NCI-H2196 (cell line): ENCODE measurements around the gene GCDH.
"Not testable (repeated sequence)": the region's sequence is repeated elsewhere in the genome, so short reads cannot be mapped to it uniquely, and the experiment has no call there.

ENCODE experiments used
- DNase-seq: peaks from one replicate; lab custom pipeline; 2025; ENCODE audit not compliant: unreplicated experiment; lab: John Stamatoyannopoulos, UW

The GCDH gene

GRCh38 chr19:12899891-12900518, 9.0 kb downstream of the GCDH start:
- DNase-seq: no peak

- DNase-seq: no peak
Measured at GRCh38 chr19:12907166-12907565, 16.2 kb downstream of the GCDH start.

DNA sequence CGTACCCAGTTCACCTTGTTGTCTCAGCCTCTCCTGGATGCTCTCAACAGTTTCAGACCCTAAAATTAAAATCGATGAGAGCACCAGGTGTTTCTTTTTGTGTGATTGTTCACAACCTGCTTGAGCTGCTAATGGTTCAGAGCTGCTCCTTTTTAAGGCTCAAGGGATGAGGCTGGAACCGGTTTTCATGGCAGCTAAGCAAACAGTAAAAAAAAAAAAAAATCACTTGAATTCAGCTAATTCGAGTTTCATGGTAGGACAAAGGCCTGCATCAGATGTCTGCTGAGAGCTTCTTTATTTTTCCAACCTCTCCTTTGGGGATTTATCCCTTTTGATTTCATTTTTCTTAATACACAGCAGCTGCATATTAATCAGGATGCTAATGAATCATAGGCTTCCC, 21.6 kb downstream of the GCDH start:
- peak; percentile 67 for DNase-seq

DNA sequence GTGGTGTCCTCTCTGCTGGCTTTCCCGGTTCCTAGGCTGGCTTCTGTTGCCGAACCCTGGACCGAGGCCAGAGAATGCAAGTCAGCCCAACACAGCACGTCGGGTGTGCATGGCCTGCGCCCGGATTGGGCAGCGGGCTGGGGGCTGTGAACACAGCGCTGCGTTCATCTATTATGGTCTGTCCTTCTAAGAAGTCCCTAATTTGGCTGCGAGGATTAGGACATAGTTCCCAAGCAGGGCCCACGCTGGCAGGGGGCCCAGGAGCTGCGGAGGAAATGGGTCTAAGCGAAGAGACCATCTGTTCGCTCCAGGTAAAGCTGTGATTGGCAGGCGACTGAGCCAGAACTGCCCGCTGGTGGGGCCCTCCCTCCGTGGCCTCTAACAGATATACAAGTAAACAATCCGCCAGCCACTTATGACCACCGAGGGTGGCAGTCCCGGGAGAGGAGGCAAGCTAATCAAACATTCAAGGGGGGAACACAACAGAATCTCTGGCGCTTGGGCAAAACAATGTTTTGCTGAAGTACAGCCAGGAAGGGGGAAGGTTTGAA, 22.1 kb downstream of the GCDH start:
- peak; percentile 100 for DNase-seq

DNA sequence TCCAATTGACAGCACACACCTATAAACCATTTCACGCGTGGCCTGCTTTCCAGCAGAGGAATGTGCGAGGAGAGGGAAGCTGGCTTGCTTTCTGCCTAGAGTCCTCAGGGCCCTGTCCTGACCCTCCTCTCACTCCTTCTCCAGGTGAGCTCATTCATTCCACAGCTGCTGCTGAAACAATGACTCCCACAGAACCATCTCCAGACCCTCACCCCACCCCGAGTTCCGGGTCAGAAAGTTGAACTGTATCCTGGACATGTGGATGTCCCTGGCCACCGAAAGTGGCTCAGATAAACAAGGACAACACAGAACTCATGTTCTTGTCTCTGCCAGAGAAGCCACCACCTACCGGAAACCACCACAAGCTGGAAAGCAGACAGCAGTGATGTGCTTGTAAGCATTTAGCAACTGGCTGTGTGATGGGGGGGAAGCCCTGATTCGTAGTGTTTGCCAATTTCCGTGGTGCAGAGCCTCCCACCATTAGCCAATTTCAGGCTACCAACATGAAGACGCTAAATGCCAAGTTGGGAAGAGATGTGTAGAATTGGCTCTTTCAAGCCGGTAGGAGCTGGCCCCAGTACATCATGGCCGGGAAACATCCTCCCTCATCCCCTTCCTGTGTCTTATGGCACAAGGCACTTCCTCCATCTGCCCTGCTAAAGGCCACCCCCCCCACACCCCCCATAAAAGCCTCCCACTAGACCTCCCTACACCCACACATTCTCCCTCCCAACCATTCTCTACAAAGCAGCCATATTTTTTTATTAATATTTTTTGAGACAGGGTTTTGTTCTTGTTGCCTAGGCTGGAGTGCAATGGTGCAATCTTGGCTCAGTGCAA, 23.1 kb downstream of the GCDH start:
- DNase-seq: peak; percentile 27

DNA sequence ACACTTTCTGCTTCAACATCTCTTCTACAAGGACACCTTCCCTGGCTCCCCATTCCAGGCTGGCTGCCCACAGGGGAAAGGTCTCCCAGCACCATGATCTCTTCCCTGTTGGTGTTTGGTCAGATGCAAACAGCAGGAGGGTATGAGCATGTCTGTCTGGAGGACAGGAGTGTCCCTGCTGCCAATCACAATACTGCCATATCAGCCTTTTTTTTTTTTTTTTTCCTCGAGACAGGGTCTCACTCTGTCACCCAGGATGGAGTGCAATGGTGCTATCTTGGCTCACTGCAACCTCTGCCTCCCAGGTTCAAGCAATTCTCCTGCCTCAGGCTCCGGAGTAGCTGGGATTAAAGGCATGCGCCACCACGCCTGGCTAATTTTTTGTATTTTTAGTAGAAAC, 24.9 kb downstream of the GCDH start:
- DNase-seq: not testable (repeated sequence)

DNA sequence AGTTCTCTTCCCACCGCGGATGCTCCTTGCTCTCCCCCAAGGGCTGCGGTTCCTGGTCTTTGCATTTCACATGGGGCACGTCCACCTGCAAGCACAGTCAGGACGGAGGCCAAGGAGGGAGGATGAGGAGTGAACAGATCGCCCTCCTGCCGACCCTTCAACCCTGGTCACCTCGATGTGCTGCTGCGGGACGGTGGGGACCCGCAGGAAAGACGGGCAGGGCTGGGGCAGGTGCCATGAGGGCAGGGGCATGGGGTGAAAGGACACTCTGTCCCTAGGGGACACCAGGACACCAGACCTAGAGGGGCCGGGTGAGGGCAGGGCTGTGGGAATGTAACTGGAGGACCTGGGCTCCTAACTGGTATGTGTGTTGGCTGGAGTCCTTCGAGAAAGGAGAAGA, 27.3 kb downstream of the GCDH start:
- no peak for DNase-seq

- DNase-seq: no peak
Measured at GRCh38 chr19:12921047-12921446, 30.1 kb downstream of the GCDH start.

GRCh38 chr19:12922959-12923358, 32.0 kb downstream of the GCDH start:
- DNase-seq: no peak

- DNase-seq: no peak
Measured at GRCh38 chr19:12924621-12925310, 33.8 kb downstream of the GCDH start.

- no peak for DNase-seq
Measured at GRCh38 chr19:12930002-12930645, 39.2 kb downstream of the GCDH start.

DNA sequence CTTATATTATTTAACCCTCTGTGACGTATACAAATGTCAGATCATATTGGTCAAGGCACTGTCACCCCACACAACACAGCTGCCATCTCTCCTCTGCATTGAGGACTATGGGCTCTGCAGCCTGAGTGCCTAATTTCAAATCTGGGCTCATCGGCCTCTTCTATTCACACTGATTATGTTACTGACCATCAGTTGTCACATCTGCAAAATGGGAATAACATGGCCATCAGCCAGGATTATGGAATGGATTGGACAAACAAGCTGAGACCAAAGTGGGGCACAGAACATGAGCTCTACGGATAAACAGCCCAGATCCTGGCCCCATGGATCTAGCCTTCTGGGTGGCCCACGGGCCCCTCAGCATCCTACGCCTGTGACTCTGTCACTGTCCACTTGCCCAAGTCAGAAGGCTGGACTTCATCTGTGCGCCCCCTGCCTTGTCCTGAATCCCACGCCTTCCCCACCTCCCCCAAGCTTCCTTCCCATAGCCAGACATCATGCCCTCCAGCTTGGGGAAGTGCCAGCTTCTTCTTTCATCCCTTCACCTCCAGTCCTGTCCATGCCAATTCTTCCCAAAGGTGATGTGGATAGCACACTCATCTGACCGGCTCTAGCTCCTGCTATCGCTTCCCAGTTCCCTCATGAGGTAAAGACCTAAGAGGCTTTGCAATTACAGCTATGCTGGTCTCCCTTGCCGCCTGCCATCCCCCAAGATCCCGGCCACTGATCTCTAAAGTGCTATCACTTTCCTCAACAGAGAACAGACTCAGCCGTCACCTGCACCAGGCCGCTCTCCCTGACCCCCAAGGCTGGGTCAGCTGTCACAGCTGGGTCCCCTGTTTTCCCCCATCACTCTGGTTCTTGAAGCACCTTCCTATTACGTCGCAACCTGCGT, 41.7 kb downstream of the GCDH start:
- no peak for DNase-seq

GRCh38 chr19:12933287-12934072, 42.5 kb downstream of the GCDH start, which contains the start of gene FARSA:
TSS of gene FARSA (minus strand) at chr19:12933711. CDS start at chr19:12933696, 15 bp downstream.
- peak; percentile 92 for DNase-seq

- DNase-seq: no peak
Measured at GRCh38 chr19:12935071-12935470, 44.1 kb downstream of the GCDH start.

GRCh38 chr19:12936582-12936981, 45.6 kb downstream of the GCDH start:
- DNase-seq: peak; percentile 40

DNA sequence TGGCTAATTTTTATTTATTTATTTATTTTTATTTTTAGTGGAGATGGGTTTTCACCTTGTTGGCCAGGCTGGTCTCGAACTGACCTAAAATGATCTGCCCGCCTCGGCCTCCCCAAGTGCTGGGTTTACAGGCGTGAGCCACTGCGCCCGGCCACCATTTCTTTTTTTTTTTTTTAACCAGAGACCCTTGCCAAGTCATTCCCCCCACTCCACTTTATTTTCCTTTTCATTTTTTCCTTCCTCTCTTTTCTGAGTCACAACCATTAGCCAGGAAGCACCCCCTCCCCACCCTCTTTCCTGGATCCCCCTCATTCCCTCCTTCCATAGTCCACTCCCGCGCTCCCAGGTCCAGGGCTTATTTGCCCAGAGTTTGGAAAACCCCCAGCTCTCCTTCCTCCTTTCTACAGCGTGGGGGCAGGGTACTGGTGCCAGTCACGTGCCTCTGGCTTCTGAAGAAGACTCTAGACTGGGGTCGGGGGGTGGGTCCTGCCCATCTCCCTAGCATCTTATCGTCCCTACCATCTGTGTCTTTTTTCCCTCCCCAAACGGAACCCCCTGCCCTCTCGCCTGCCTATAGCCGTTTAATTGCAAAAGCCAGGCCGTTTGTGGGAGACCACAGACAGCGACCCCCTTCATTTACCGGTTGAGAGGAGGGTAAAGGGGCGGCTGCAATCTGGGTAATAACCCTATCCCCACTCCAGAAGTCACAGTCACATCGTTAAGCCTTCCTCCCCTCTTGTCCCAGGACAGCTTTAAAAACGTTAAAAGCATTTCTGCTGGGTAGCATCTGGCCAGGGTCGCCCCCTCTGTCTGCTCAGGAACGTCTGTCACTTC, 46.4 kb downstream of the GCDH start:
- DNase-seq: peak; percentile 50

GRCh38 chr19:12937927-12938778, 47.2 kb downstream of the GCDH start, which contains the start of gene CALR:
TSS of gene CALR (plus strand) at chr19:12938609. CDS start at chr19:12938680, 71 bp downstream.
- peak; percentile 99 for DNase-seq
